Right renal pelvis (tissue), 4 donors: ENCODE data around the gene TGFB1. TPM values are rescaled to one million over a fixed set of nuclear protein-coding genes. Genes with fewer than 3 reads are reported as not detected.
"Not testable (repeated sequence)": the region's sequence is repeated elsewhere in the genome, so short reads cannot be mapped to it uniquely, and the experiment has no call there.

Experiments used
- DNase-seq, 4 donors: peaks; one replicate each; pipeline ENCODE4 v3.0.0-alpha.2; 2013; ENCODE audit warnings: low read depth in 4 of 4, low spot score in 3 of 4, missing footprints in 1 of 4
- polyA plus RNA-seq, 4 donors: library from polyadenylated mRNA; unstranded; fragments of 120-200 nt; gene quantifications; one replicate each; pipeline ENCODE4 v1.2.1, GENCODE V29; 2013; ENCODE audit not compliant: insufficient read length in 4 of 4

The TGFB1 gene
- polyA plus RNA-seq, result 10 to 100 TPM; 24.0 to 37.9 (median 30.5) TPM

- peak in 1 of 4 donors; percentile 54 for DNase-seq
Observed at GRCh38 chr19:41353466-41354342, at the start of gene TGFB1. TGFB1 (minus strand) TSS chr19:41353922; CDS start chr19:41353044, 878 bp downstream.

DNA sequence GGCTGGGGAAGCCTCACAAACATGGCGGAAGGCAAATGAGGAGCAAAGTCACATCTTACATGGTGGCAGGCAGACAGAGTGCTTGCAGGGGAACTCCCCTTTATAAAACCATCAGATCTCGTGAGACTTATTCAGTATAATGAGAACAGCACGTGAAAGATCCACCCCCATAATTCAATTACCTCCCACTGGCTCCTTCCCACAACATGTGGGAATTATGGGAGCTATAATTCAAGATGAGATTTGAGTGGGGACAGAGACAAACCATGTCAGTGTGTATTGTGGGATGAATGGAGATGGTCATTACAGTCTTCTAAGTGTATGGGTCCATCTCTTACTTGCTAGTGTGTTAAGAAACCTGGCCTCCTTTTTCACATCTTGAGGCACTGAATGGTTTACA, 48.3 kb upstream of the TGFB1 start:
- no peak for DNase-seq

GRCh38 chr19:41401483-41401882, 47.8 kb upstream of the TGFB1 start:
- DNase-seq, result no peak

- DNase-seq, result no peak
Observed at GRCh38 chr19:41399525-41399924, 45.8 kb upstream of the TGFB1 start.

- no peak for DNase-seq
Observed at GRCh38 chr19:41399091-41399490, 45.4 kb upstream of the TGFB1 start.

DNA sequence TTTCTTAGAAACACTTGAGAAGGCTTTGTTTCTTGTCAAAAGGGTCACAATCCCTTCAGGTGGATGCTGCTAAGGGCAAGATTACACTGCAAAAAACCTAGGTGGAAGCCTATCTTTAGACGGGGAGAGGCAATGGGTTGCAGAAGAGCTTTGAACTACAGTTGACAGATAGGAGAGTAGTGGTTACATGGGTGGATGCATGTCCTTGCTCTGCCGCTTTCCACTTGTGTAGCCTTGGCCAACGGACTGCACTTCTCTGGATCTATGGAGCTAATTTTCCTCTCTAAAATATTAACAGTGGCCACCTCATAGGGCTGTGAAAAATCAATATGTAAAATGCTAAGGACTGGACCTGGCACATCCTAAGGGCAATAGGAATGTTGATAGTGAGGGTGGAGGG, 44.9 kb upstream of the TGFB1 start:
- DNase-seq, result no peak

DNA sequence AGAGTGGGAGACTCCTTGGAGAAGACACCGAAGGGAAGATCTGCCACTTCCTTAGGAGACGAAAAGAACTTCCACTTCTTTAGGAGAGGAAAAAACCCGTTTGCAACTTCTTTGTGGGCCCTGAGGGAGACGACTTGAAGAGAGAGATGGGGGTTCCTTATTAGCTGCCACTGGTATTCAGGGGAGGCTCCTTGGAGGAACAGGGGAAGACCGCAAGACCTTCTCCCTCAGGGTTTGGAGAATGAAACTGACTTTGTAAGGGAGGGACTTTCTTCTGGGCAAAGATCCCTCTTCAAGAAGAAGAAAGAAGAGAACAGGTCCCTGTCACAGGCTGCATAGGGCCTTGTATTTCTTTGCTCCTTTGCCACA, 44.3 kb upstream of the TGFB1 start:
- no peak for DNase-seq

DNA sequence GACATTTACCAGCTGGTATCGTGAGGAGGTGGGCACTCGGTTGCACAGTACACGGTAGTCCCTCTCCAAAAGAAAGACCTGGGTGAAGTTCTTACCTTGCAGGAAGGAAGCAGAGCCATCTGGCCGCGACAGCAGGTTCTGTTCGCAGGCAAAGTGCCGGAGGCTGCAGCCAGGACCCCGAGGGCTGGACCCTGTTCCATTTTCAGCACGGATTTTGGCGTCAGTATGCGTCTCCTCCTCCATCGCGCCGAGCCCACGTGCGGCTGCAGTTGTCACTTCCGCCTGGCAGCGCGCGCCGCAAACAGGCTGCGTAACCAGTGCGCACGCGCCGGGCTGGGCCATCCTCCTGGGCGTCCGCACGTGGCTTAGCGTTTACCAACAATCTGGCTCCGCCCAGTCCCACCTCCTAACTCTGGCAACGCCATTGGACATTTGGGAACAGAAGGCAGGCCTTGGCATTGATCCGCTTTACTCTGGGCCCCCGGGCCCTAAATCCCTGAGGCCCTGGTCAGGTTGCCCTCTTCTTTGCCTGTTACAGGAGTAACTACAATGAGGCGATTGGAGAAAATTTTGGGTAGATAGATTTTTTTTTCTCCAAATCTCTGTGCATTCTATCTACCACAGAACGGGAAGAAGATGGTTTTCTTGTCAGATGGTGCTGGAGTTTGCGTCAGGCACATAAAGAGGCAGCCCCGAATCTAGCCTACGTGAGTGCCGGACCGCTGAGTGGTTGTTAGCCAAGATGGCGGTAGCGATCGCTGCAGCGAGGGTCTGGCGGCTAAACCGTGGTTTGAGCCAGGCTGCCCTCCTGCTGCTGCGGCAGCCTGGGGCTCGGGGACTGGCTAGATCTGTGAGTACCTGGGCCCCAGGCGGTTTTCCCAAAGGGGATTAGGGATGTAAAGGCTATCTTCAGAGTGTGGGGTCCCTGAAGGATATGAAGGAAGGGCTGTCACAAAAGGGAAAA, 43.6 kb upstream of the TGFB1 start, which contains the start of the genes BCKDHA and EXOSC5:
TSS of gene BCKDHA (plus strand) at position 733 of the 964 bp plus-strand sequence. CDS start at position 743, 10 bp downstream.
TSS of gene EXOSC5 (minus strand) at position 274 of the 964 bp plus-strand sequence. CDS start at position 243, 31 bp downstream.
- peak; percentile 98 to 100 (median 100) for DNase-seq

- no peak for DNase-seq
Observed at GRCh38 chr19:41395355-41395754, 41.6 kb upstream of the TGFB1 start.

DNA sequence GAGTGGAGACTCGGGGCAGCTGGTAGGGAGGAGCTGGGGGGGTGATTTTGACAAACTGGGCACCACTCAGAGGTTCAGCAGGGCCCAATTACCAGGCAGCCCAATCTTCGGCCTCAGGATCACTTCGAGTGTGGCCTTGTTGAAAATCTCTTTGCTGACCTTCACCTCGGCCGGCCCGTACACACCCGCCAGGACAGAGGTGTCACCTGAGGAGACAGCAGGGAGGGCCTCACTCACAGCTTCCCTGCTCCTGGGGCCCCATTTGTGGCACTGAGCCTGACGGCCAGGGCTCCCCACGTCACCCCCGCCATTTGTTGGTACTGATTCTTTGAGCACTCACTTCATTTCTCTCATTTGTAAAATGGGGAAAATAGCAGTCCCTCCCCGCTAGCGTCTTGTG, 39.1 kb upstream of the TGFB1 start:
- no peak for DNase-seq

DNA sequence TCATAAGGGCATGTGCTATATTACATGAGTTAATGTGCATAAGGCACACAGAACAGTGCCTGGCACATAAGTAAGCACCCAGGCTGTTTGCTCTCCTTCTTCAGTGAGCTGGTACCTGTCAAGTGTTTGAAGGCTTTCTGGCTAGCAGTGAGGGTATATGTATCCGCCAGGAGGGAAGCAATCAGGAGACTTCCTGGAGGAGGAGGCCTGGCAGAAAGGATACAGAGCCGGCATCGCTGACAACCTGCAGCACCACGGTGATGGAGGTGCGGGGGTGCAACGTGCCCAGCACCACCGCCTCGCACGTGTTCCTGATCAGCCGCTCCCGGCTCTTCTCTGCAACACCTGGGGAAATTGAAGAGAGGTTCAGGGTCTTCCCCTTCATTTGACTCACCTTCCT, 37.9 kb upstream of the TGFB1 start:
- DNase-seq, result no peak

DNA sequence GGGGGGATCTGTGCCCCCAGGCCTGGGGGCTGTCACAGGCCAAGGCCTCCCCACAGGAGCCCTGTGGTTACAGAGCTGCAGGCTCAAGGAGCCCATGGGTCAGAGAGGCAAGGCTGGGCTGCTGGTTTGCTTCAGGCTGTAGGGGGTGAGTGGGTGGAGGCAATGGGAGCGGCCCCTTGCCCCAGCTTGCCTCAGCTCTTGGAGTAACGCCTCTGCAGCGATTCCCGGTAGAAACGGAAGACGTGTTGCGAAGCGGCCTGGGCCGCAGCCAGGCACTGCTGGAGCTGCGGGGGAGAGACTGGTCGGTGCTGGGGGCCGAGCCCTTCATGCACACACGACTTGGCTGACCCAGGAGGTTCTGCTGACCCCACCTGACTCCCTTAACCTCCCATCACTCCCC, 32.7 kb upstream of the TGFB1 start:
- no peak for DNase-seq

GRCh38 chr19:41384351-41384750, 30.6 kb upstream of the TGFB1 start:
- DNase-seq, result no peak

DNA sequence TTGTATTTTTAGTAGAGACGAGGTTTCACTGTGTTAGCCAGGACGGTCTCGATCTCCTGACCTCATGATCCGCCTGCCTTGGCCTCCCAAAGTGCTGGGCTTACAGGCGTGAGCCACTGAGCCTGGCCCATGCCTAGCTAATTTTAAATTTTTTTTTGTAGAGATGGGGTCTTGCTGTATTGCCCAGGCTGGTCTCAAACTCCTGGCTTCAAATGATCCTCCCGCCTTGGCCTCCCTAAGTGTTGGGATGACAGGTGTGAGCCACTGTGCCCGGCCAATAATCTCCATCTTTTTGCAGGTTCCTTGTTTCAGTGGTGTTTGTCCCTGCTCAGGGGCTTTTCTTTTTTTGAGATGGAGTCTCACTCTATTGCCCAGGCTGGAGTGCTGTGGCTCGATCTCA, 27.8 kb upstream of the TGFB1 start:
- not testable (repeated sequence) for DNase-seq

DNA sequence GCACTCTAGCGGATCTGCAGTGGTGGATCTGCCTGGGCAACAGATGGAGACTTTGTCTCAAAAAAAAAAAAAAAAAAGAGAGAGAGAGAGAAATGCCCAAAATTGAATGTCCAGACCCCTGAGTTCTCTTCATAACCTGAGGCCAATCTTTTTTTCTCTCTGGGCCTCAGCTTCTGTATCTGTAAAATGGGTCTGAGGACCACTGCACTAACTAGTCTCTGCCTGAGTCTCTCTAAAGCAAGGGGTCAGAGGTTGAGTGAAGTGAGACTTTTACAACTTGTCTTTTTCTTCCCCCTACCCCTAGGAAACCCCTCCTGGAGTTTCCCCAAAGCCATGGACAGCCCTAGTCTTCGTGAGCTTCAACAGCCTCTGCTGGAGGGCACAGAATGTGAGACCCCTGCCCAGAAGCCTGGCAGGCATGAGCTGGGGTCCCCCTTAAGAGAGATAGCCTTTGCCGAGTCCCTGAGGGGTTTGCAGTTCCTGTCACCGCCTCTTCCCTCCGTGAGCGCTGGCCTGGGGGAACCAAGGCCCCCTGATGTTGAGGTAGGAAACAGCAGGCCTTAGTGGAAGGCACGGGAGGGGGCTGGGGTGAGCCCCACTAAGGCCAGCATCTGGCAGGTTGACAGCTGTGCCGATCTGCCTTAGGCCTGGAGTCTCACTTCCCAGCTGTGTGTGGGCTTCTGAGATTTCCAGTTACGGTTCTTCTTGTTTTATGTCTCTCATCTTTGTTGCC, 24.4 kb upstream of the TGFB1 start:
- DNase-seq, result no peak

- no peak for DNase-seq
Observed at GRCh38 chr19:41376998-41377365, 23.3 kb upstream of the TGFB1 start.

GRCh38 chr19:41376241-41376997, 22.7 kb upstream of the TGFB1 start, which contains the start of gene TMEM91:
TMEM91 (plus strand) TSS chr19:41376533; CDS start chr19:41378310, 1,777 bp downstream.
- peak in 1 of 4 donors; percentile 38 for DNase-seq

DNA sequence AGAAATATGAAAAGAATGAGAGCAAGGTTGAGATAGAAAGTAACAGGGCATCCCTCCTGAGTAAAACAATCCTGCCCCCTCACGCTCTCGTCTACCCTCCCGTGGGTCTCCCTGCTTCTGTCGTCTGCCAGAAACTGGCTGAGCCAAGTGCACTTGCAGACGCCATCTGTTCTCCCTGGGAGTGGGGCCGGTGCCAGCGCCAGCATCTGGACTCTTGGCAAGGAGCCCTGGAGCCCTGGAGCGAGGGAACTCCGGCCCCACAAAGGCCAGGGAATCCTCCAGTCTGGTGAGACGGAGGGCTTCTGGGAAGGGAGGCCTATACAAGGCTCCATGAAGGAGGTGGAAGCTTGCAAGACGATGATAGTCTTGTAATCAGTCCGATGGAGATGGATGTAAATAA, 20.3 kb upstream of the TGFB1 start:
- no peak for DNase-seq

GRCh38 chr19:41372501-41372900, 18.8 kb upstream of the TGFB1 start:
- DNase-seq, result no peak

DNA sequence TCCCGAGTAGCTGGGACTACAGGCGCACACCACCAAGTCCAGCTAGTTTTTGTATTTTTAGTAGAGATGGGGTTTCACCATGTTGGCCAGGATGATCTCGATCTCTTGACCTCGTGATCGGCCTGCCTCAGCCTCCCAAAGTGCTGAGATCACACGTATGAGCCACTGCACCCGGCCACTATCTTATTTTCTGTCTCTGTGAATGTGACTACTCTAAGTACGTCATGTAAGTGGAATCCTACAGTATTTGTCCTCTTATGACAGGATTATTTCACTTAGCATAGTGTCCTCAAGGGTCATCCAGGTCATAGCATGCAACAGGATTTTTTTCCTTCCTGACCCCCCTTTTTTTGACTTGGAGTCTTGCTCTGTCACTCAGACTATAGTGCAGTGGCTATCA, 17.8 kb upstream of the TGFB1 start:
- DNase-seq, result no peak
